HepG2 (cell line): ENCODE results near the gene PIEZO1. TPM values are rescaled to one million over a fixed set of nuclear protein-coding genes. Genes with fewer than 3 reads are reported as not detected.
A peak's percentile ranks its signal among the peaks of the same experiment; 100 is the strongest.

Source experiments
- ADNP ChIP-seq: sonication (generic); formaldehyde crosslinking; IDR thresholded peaks from 2 replicates; pipeline ENCODE4 v1.4.0; 2020; ENCODE audit warnings: missing genetic modification reagents
- ARID2 ChIP-seq: sonication (generic); formaldehyde crosslinking; IDR thresholded peaks from 2 replicates; pipeline ENCODE4 v1.8.1; 2022; ENCODE audit warnings: mild to moderate bottlenecking, missing genetic modification reagents, borderline replicate concordance
- ARNTL ChIP-seq: sonication (generic); formaldehyde crosslinking; IDR thresholded peaks from 2 replicates; pipeline ENCODE4 v1.4.0; 2020; ENCODE audit warnings: mild to moderate bottlenecking, missing genetic modification reagents
- BCL3 ChIP-seq: sonication (generic); formaldehyde crosslinking; IDR thresholded peaks from 2 replicates; pipeline ENCODE4 v1.5.1; 2020; ENCODE audit warnings: mild to moderate bottlenecking, missing genetic modification reagents, moderate library complexity
- E2F5 ChIP-seq: sonication (generic); formaldehyde crosslinking; conservative IDR thresholded peaks from 2 replicates; pipeline ENCODE4 v1.4.0; 2020; ENCODE audit warnings: missing genetic modification reagents
- EHMT2 ChIP-seq: fragments of 200-600 bp; sonication (generic); IDR thresholded peaks from 2 replicates; pipeline ENCODE4 v1.7.0; 2017; ENCODE audit warnings: antibody characterized with exemption, low read depth, low read length, borderline replicate concordance
- ELF1 ChIP-seq: sonication (generic); formaldehyde crosslinking; IDR thresholded peaks from 2 replicates; pipeline ENCODE4 v1.4.0; 2020; ENCODE audit warnings: missing genetic modification reagents
- HBP1 ChIP-seq: IDR thresholded peaks from 2 replicates; pipeline ENCODE4 v1.6.1; 2016; ENCODE audit warnings: low read depth, control low read depth
- KDM6A ChIP-seq: IDR thresholded peaks from 2 replicates; pipeline ENCODE4 v1.6.1; 2016; ENCODE audit warnings: low read depth
- NFATC3 ChIP-seq: sonication (generic); formaldehyde crosslinking; IDR thresholded peaks from 2 replicates; pipeline ENCODE4 v1.5.1; 2020; ENCODE audit warnings: mild to moderate bottlenecking, missing genetic modification reagents
- NR2C2 ChIP-seq: sonication (generic); formaldehyde crosslinking; IDR thresholded peaks from 2 replicates; pipeline ENCODE4 v1.4.0; 2020; ENCODE audit warnings: missing genetic modification reagents, mild to moderate bottlenecking, moderate library complexity, borderline replicate concordance
- RELA ChIP-seq: sonication (generic); formaldehyde crosslinking; IDR thresholded peaks from 2 replicates; pipeline ENCODE4 v1.4.0; 2020; ENCODE audit warnings: missing genetic modification reagents
- RFX3 ChIP-seq: IDR thresholded peaks from 2 replicates; pipeline ENCODE4 v1.6.1; 2016; ENCODE audit warnings: missing biosample characterization, missing genetic modification reagents
- RFXAP ChIP-seq: sonication (generic); formaldehyde crosslinking; IDR thresholded peaks from 2 replicates; pipeline ENCODE4 v1.4.0; 2020; ENCODE audit warnings: missing genetic modification reagents, borderline replicate concordance
- SP140L ChIP-seq: sonication (generic); formaldehyde crosslinking; IDR thresholded peaks from 2 replicates; pipeline ENCODE4 v1.4.0; 2020; ENCODE audit warnings: missing genetic modification reagents, borderline replicate concordance
- ZNF10 ChIP-seq: sonication (generic); formaldehyde crosslinking; IDR thresholded peaks from 2 replicates; pipeline ENCODE4 v1.4.0; 2020; ENCODE audit warnings: mild to moderate bottlenecking, low read depth, missing genetic modification reagents, borderline replicate concordance
- ZNF180 ChIP-seq: sonication (generic); formaldehyde crosslinking; IDR thresholded peaks from 2 replicates; pipeline ENCODE4 v1.4.0; 2020; ENCODE audit warnings: low read depth, missing genetic modification reagents, borderline replicate concordance
- ZNF292 ChIP-seq: sonication (generic); formaldehyde crosslinking; IDR thresholded peaks from 2 replicates; pipeline ENCODE4 v1.8.1; 2022; ENCODE audit warnings: mild to moderate bottlenecking, low read depth, missing genetic modification reagents, borderline replicate concordance
- ZNF329 ChIP-seq: sonication (generic); formaldehyde crosslinking; IDR thresholded peaks from 2 replicates; pipeline ENCODE4 v1.9.0; 2021; ENCODE audit warnings: low read depth, mild to moderate bottlenecking, missing genetic modification reagents
- ZNF337 ChIP-seq: sonication (generic); formaldehyde crosslinking; IDR thresholded peaks from 2 replicates; pipeline ENCODE4 v1.5.1; 2020; ENCODE audit warnings: missing genetic modification reagents, low read depth, mild to moderate bottlenecking, borderline replicate concordance
- ZNF33B ChIP-seq: sonication (generic); formaldehyde crosslinking; IDR thresholded peaks from 2 replicates; pipeline ENCODE4 v1.5.1; 2020; ENCODE audit warnings: mild to moderate bottlenecking, missing genetic modification reagents
- ZNF34 ChIP-seq: sonication (generic); formaldehyde crosslinking; IDR thresholded peaks from 2 replicates; pipeline ENCODE4 v1.4.0; 2020; ENCODE audit warnings: mild to moderate bottlenecking, missing genetic modification reagents, borderline replicate concordance
- ZNF44 ChIP-seq: sonication (generic); formaldehyde crosslinking; IDR thresholded peaks from 2 replicates; pipeline ENCODE4 v1.5.1; 2020; ENCODE audit warnings: mild to moderate bottlenecking, missing genetic modification reagents
- ZNF570 ChIP-seq: sonication (generic); formaldehyde crosslinking; IDR thresholded peaks from 2 replicates; pipeline ENCODE4 v1.4.0; 2020; ENCODE audit warnings: mild to moderate bottlenecking, missing genetic modification reagents, borderline replicate concordance
- polyA plus RNA-seq, 8 experiments: library from polyadenylated mRNA; depleted of rRNA in 3 of 8; stranded (reverse) in 7 of 8; unstranded in 1 of 8; fragments of >200 nt; fragmentation: Illumina TruSeq in 4 of 8; extraction: Trizol in 4 of 8; gene quantifications; 2 replicates each; pipeline versions ENCODE4 v1.2.1 to v1.2.3, GENCODE V29; 2011 to 2016; ENCODE audit warnings: low read depth in 4 of 8, missing spikeins in 1 of 8, mixed read lengths in 1 of 8; ENCODE audit not compliant: insufficient read depth in 1 of 8
- total RNA-seq, 5 experiments: library from RNA; depleted of rRNA; stranded (reverse); fragments of >200 nt; fragmentation: Illumina TruSeq; extraction: Trizol; gene quantifications; 2 replicates each; pipeline ENCODE4 v1.2.3, GENCODE V29; 2016; ENCODE audit warnings: low read depth in 1 of 5

PIEZO1 gene
- total and polyA plus RNA-seq, 2 of the 13 experiments (the other 11 are each of a cell fraction or from before 2014, with no cell fraction given), result 67.9 to 85.0 TPM

DNA sequence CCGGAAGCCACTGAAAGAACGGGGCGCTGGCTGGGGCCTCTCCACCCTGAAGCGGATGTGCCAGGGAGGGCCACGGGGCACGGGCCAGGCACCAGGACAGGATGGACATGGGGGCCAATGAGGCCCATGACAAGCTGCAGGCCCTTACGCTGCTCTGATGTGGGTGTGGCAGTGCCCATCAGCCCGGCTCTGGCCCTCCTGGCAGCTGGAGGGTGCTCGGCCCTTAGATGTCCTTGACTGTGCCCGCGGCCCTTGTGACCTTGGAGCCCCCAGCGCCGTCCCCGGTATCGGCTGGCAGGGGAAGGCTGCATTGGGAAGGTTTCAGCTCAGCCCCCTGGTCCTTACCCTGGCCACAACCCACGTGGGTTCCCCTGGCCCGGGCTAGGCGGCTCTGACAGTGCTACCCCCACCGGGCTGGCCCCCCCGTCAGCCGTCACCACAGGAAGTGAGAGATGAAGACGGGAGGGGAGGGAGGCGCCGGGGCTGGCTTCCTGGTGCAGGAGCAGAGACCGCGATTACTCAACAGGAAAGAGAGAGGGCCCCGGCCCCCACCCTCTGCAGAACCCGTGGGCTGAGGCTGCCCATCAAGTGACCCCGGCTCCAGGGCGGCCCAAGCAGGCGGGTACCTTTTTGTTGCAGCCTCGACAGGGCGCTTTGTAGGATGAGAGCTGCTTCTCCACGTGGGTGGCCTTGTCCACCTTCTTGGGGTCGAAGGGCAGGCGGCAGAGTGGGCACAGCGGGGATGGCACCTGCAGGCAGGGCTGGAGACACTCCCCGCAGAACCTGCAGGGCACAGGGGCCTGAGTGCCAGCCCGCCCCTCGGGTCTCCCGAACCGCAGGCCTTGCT is 84.2 kb downstream of the PIEZO1 start (continued):
- TF ChIP-seq E2F5 (CRISPR knock-in tag) (no peak; the same call in 1 of the 2 replicates), ADNP (no peak), ZNF180 (CRISPR knock-in tag) (peak; percentile 46; the same call in 1 of the 2 replicates), ZNF33B (0 out of 2 replicates have a peak, but pooled peaks have one; percentile 47), ZNF34 (CRISPR knock-in tag) (0 out of 2 replicates have a peak, but pooled peaks have one; percentile 55), HBP1 (CRISPR knock-in tag) (no peak), ELF1 (CRISPR knock-in tag) (peak; percentile 95), SP140L (peak; percentile 81; the same call in 1 of the 2 replicates), RELA (no peak), RFX3 (CRISPR knock-in tag) (no peak), ARNTL (CRISPR knock-in tag) (peak; percentile 83), KDM6A (CRISPR knock-in tag) (no peak; the same call in 1 of the 2 replicates), ARID2 (no peak), NR2C2 (peak; percentile 66; the same call in 1 of the 2 replicates), EHMT2 (no peak), ZNF329 (no peak), ZNF10 (CRISPR knock-in tag) (no peak), ZNF570 (CRISPR knock-in tag) (no peak), ZNF292 (0 out of 2 replicates have a peak, but pooled peaks have one; percentile 51), ZNF44 (CRISPR knock-in tag) (peak; percentile 88), NFATC3 (CRISPR knock-in tag) (no peak), RFXAP (no peak), ZNF337 (CRISPR knock-in tag) (0 out of 2 replicates have a peak, but pooled peaks have one; percentile 57), BCL3 (CRISPR knock-in tag) (peak; percentile 60)
